Bronchial epithelial cell (primary cell): Measurements from ENCODE around the gene P2RX2. TPM values are rescaled to one million over a fixed set of nuclear protein-coding genes. Genes with fewer than 3 reads are reported as not detected.

Experiments used
- DNase-seq: peaks from one replicate; pipeline ENCODE4 v3.0.0-alpha.2; 2010; ENCODE audit warnings: low read depth
- FAIRE-seq: peaks from 2 replicates; lab custom pipeline; 2011; peaks lifted over from hg19 to GRCh38; lab: Jason Lieb, UNC
- H3K27me3 ChIP-seq: 2 replicates; pipeline ENCODE4 v1.5.1; 2011; ENCODE audit warnings: low read length; ENCODE audit not compliant: control insufficient read depth, insufficient read depth
- H3K36me3 ChIP-seq: 2 replicates; pipeline ENCODE4 v1.5.1; 2011; ENCODE audit warnings: low read length; ENCODE audit not compliant: control insufficient read depth, insufficient read depth
- H3K4me3 ChIP-seq: 2 replicates; pipeline ENCODE4 v1.5.1; 2011; ENCODE audit warnings: mild to moderate bottlenecking, low read depth, low read length, control low read depth
- total RNA-seq: library from RNA; depleted of rRNA; stranded (reverse); fragments of >200 nt; gene quantifications from 2 replicates; pipeline ENCODE4 v1.2.1, GENCODE V29; 2014
- TF ChIP-seq, protein P1 (sequence below): IDR thresholded peaks from 2 replicates; pipeline ENCODE4 v1.5.1; 2011; ENCODE audit warnings: mild to moderate bottlenecking, moderate library complexity, low read length, control low read depth, inconsistent platforms; ENCODE audit not compliant: insufficient read depth, severe bottlenecking

P2RX2 gene
- total RNA-seq: not detected in 2 replicates

DNA sequence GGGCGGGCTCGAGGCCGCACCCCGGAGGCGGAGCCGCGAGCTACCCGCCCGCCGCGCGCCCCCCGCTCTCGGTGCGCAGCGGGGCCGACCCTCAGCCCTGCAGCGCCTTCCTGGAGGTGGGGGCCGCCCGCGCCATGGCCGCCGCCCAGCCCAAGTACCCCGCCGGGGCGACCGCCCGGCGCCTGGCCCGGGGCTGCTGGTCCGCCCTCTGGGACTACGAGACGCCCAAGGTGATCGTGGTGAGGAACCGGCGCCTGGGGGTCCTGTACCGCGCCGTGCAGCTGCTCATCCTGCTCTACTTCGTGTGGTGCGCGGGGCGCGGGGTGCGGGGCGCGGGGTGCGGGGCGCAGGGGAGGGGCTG, at the start of gene P2RX2:
TSS of gene P2RX2 (plus strand) at position 94 of the 361 bp plus-strand sequence. CDS start at position 135, 41 bp downstream.
- peaks cover 17% of the 10 kb centered on the region for H3K27me3 ChIP-seq
- FAIRE-seq (no peak), DNase-seq (no peak)
- H3K36me3 ChIP-seq: no peaks in the 10 kb centered on the region
- TF ChIP-seq, protein P1, sequence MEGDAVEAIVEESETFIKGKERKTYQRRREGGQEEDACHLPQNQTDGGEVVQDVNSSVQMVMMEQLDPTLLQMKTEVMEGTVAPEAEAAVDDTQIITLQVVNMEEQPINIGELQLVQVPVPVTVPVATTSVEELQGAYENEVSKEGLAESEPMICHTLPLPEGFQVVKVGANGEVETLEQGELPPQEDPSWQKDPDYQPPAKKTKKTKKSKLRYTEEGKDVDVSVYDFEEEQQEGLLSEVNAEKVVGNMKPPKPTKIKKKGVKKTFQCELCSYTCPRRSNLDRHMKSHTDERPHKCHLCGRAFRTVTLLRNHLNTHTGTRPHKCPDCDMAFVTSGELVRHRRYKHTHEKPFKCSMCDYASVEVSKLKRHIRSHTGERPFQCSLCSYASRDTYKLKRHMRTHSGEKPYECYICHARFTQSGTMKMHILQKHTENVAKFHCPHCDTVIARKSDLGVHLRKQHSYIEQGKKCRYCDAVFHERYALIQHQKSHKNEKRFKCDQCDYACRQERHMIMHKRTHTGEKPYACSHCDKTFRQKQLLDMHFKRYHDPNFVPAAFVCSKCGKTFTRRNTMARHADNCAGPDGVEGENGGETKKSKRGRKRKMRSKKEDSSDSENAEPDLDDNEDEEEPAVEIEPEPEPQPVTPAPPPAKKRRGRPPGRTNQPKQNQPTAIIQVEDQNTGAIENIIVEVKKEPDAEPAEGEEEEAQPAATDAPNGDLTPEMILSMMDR: no peak
- H3K4me3 ChIP-seq: no peak within 1 kb of the TSS

DNA sequence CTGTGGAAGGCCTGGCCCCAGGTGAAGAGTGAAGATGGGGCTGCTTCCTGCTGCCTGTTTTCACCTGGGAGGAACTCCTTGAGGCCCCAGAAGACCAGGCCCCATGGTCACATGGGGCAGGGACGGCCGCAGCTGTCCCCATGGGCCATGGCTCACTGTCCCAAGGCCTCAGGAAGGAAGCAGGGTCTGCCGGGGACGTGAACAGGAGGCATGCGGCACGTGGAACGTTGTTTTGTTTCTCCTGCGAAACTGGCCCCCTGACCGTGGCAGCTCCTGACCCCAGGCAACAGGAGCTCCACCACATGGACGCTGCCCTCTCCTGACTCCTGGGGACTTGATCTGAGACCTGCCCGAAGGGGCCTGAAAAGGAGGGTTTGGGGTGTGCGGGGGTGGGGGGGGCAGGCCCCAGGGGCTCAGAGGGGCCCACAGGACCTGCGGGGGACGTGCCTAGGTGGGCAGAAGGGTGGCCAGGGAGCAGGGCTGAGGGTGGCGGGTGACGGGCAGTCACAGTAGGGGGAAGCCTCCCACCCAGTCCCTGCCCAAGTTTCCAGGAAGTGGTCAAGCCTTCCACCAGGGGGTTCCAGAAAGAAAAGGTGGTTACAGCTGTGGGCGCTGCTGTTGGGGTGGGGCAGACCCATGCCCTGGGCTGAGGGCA, 49.6 kb upstream of the P2RX2 start:
- Histone ChIP-seq H3K36me3 (peaks cover 28% of the 10 kb centered on the region), H3K27me3 (no peaks in the 10 kb centered on the region), H3K4me3 (no peak overlapping the region)
- TF ChIP-seq, protein P1: no peak
- FAIRE-seq: no peak
- no peak for DNase-seq

GRCh38 chr12:132569856-132570480, 48.6 kb upstream of the P2RX2 start:
- H3K27me3 ChIP-seq: no peaks in the 10 kb centered on the region
- peaks cover 34% of the 10 kb centered on the region for H3K36me3 ChIP-seq
- TF ChIP-seq, protein P1: no peak
- FAIRE-seq (no peak), DNase-seq (no peak)
- H3K4me3 ChIP-seq: no peak overlapping the region

GRCh38 chr12:132570635-132571034, 47.9 kb upstream of the P2RX2 start:
- H3K27me3 ChIP-seq: no peaks in the 10 kb centered on the region
- no peak overlapping the region for H3K4me3 ChIP-seq
- H3K36me3 ChIP-seq: peaks cover 33% of the 10 kb centered on the region
- DNase-seq (no peak), FAIRE-seq (no peak)
- TF ChIP-seq, protein P1: no peak

DNA sequence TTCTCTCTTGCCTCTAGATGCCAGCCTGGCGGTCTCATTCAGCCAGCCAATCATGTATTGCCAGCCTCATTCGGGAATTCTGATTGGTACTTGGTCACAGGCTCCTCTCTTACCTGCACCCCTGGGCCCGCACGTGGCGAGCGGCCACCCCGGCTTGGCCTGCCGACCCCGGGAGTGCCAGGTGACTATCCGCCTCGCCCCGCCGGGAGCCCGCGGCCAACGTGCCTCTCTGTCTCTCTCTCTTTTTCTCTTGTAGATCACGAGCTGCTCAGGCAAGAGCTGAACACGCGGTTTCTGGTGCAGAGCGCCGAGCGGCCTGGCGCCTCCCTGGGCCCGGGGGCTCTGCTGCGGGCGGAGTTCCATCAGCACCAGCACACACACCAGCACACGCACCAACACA, 47.5 kb upstream of the P2RX2 start:
- no peak for DNase-seq
- H3K27me3 ChIP-seq: no peaks in the 10 kb centered on the region
- no peak for FAIRE-seq
- peaks cover 31% of the 10 kb centered on the region for H3K36me3 ChIP-seq
- TF ChIP-seq, protein P1: no peak
- H3K4me3 ChIP-seq: no peak overlapping the region
